ENCODE data around the gene SYN1.

Gene SYN1

DNA sequence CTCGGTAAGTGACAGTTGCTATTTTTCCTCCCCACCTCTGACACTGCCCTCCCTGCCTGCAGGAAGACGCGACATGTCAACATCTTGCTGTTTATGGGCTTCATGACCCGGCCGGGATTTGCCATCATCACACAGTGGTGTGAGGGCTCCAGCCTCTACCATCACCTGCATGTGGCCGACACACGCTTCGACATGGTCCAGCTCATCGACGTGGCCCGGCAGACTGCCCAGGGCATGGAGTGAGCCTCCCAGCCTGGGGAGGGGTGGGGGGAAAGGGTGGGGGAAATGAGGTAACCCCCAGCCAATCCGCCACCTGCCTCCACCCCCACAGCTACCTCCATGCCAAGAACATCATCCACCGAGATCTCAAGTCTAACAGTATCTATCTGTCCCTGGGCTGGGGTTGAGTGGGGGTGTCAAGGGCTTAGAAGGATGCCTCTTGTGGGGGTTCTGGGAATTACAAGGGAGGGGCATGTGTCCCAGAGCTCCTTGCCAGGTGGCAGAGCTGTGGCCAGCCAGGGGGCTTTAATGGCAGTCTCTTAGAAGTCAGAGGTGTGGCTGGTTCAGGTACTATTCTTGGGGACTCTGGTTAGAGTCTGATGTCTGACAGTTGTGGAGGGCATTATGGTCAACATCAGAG is 50.9 kb downstream of the SYN1 start:
- no peak for DNase-seq (ENCODE audit: low read depth)
- TF ChIP-seq, protein P1, sequence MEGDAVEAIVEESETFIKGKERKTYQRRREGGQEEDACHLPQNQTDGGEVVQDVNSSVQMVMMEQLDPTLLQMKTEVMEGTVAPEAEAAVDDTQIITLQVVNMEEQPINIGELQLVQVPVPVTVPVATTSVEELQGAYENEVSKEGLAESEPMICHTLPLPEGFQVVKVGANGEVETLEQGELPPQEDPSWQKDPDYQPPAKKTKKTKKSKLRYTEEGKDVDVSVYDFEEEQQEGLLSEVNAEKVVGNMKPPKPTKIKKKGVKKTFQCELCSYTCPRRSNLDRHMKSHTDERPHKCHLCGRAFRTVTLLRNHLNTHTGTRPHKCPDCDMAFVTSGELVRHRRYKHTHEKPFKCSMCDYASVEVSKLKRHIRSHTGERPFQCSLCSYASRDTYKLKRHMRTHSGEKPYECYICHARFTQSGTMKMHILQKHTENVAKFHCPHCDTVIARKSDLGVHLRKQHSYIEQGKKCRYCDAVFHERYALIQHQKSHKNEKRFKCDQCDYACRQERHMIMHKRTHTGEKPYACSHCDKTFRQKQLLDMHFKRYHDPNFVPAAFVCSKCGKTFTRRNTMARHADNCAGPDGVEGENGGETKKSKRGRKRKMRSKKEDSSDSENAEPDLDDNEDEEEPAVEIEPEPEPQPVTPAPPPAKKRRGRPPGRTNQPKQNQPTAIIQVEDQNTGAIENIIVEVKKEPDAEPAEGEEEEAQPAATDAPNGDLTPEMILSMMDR (conservative IDR thresholded peaks at IDR 0.05; ENCODE audit: low read depth, low read length) = peak; percentile 49

DNA sequence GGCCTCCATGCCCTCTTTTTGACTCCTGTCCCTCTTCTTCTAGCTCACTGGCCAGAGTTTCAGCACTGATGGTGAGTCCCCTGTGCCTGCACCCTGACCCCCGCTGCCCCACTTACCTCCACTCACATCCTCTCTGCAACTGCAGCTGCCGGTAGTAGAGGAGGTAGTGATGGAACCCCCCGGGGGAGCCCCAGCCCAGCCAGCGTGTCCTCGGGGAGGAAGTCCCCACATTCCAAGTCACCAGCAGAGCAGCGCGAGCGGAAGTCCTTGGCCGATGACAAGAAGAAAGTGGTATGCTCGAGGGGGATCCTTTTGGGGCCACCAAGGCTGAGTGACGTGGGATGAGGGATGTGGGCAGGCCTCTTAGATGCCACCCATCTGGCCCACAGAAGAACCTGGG is 52.8 kb downstream of the SYN1 start:
- TF ChIP-seq, protein P1 (conservative IDR thresholded peaks at IDR 0.05; ENCODE audit: low read depth, low read length) = no peak
- no peak for DNase-seq (ENCODE audit: low read depth)
- H3K4me3 ChIP-seq (ENCODE audit: low read length) = no peak overlapping the region

More for the DNA sequence above, 50.9 kb downstream of the SYN1 start:
- H3K4me3 ChIP-seq (ENCODE audit: low read length) = no peak overlapping the region

DNA sequence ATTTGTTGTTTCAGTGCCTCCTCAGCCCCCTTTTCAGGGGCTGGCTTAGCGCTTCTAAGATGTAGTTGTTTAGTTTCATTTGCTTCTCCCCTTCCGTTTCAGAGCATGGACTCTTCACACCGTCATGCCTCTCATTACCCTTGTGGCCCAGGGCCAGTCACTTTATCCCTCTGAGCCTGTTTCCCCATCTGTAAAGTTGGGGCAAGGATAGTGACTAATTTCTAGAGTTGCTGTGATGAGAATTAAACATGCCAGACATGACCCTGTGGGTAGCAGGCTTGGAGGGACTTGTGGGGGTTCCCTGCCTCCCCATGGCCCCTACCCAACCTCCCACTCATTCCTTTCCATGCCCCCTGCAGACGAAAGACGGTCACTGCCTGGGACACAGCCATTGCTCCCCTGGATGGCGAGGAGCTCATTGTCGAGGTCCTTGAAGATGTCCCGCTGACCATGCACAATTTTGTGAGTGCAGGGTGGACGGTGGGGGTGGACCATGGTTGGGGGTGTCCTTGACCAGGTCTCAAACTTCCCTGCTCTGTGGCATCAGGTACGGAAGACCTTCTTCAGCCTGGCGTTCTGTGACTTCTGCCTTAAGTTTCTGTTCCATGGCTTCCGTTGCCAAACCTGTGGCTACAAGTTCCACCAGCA is 55.1 kb downstream of the SYN1 start:
- H3K4me3 ChIP-seq (ENCODE audit: low read length) = no peak overlapping the region
- TF ChIP-seq, protein P1 (conservative IDR thresholded peaks at IDR 0.05; ENCODE audit: low read depth, low read length) = no peak
- DNase-seq (ENCODE audit: low read depth) = no peak

DNA sequence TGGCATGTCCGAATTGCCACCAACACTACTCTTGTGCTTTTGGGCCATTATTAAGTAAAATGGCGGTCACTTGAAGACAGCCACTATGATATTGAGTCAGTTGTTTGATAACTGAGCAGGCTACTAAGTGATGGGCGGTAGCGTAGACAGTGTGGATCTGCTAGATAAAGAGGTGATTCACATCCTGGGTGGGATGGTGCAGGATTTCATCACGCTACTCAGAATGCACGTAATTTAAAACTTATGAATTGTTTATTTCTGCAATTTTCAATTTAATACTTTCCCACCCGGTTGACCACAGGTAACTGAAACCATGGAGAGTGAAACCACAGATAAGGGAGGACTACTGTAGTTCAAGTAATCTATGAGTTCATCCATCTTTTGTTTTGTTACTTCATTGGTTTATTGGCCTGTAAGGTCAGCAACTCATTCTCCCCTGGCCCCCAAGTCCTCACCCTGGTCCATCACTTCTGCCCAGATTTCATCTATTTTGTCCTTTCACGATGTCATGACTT is 55.8 kb downstream of the SYN1 start:
- TF ChIP-seq, protein P1 (conservative IDR thresholded peaks at IDR 0.05; ENCODE audit: low read depth, low read length) = no peak
- no peak for DNase-seq (ENCODE audit: low read depth)
- no peak overlapping the region for H3K4me3 ChIP-seq (ENCODE audit: low read length)

DNA sequence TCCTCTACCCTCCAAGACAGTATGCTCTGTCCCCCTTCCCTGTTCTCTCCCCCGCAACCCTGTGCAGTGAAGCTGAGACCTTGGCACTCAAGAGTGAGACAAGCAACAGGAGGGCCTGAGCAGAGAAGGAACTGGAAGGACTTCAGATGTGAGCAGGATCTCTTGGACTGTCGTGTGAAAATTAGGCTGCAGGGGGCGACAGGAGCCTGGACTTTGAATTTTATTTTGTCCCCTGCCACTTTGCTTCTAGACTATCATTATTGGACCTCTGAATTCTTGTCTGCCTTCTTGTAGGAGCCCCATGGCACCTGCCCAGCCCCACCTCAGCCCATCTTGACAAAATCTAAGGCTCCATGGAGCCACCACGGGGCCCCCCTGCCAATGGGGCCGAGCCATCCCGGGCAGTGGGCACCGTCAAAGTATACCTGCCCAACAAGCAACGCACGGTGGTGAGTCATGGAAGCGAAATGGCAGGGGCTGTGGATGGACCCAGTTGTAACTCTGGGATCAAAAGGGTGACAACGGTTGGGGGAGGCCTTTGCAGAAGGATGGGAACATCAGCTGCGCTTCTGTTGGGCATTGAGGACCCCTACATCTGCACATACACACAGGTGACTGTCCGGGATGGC is 56.9 kb downstream of the SYN1 start:
- no peak overlapping the region for H3K4me3 ChIP-seq (ENCODE audit: low read length)
- TF ChIP-seq, protein P1 (conservative IDR thresholded peaks at IDR 0.05; ENCODE audit: low read depth, low read length) = peak; percentile 45
- no peak for DNase-seq (ENCODE audit: low read depth)

DNA sequence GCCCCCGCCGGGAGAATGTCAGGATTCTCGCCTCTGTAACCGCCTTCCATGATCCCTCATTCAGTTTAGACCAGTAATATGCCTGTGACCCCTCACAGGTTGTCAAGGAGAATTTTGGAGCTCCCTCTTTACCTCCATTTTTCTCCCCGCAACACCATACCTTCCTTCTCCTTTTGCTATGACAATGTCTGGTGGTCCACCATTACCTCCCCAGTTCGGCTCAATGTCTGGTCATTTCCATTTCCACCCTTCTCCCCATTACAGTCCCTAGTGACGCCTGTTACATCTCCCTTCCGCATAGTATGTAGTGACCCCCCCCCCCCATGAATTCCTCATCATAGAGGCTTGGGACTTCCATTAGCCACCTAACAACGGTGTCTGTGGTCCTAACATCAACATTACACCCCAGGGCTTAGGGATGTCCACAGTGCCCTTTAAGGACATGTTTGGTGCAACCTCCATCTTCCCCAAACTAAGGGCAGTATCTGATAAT is 58.0 kb downstream of the SYN1 start:
- H3K4me3 ChIP-seq (ENCODE audit: low read length) = peak overlapping the region; percentile 78
- DNase-seq (ENCODE audit: low read depth) = no peak
- TF ChIP-seq, protein P1 (conservative IDR thresholded peaks at IDR 0.05; ENCODE audit: low read depth, low read length) = no peak
